GM04504 (cell line): ENCODE measurements around the gene IL17RD.

Experiments
- DNase-seq: peaks from one replicate; pipeline ENCODE4 v3.0.0-alpha.2; 2012; ENCODE audit warnings: low read depth

IL17RD gene

DNA sequence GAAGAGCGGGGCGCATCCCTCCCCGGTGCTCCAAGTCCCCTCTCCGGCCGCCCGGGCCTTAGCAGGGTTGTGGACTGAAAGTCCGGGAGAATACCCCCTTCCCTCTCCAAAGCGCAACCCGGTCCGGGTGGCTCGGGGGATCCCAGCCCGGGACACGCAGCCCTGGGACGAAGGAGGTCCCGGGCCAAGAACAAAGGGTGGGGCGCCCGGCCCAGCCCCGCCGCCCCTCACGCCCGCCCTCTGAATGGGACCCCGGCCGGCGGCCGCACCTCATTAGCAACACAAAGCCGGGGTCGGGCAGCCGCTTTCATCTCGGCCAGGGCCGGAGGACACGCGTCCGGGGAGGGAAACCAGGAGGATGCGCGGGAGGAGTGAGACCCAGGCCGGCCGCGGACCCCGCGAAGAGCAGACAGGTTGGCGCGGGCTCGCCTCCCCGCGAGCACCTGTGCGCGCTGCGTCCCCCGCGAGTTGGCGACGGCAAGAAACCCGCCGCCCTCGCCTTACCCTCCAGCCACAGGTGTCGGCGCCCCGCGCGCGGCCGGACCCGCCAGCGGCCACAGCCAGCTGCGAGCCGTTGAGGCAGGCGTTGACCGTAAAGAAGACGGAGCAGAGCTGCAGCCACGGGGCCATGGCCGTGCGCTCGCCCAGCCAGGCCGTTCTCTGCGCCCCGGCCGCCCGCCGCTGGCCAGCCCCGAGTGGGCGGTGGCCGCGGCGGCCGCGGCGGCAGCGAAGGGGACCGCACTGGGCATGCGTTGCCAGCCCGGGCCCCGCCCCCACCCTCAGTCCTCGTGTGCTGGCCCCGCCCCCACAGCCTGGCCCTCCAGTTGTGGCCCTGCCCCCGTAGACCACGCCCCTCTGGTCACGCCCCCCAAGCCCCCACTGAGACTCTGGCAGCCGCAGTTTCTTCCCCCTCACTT lies at the start of gene IL17RD:
Gene IL17RD, minus strand, starts transcription at position 697 of the 917 bp plus-strand sequence. Its CDS starts 67 bp downstream, at position 630.
- peak; percentile 35 for DNase-seq

DNA sequence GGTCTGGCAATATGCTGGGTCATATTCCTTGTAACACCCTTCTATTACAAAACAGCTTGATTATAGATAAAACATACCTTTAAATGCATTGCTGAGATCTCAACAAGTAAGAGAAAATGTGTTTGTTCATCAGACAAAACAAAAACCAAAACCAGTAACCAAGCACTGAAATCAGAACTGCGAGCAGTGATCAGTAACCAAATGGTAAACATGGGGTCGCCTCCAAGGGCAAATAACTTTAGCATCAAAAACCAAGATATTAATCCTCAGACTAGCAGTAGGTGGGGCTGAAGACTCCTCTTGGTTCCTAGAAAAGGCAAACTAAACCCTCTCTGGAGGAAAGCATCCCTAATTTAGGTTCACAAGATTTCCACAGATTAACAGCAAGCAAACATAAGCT lies 41.3 kb upstream of the IL17RD start:
- no peak for DNase-seq

DNA sequence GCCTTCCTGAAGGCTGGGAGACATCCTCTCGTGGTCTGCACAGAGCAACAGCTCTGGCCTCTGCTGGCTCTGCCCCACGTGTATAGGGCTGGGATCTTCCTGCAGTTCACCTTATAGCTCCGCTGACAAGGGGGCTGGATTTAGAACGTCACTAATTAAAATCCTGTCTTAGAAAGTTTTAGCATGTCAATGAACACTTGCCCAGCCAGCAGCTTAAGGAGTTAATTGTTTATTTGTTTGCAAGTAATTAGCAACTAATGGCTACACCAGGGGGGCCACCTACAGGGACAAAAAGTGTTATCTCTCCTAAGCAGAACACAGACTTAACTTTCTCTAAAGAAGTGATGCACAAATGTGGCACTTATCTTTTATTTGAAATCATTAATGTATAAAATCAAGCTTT lies 34.7 kb upstream of the IL17RD start, which contains the start of gene HESX1:
Gene HESX1, minus strand, starts transcription at position 84 of the 403 bp plus-strand sequence. Its CDS starts 60 bp downstream, at position 24.
- DNase-seq: no peak

DNA sequence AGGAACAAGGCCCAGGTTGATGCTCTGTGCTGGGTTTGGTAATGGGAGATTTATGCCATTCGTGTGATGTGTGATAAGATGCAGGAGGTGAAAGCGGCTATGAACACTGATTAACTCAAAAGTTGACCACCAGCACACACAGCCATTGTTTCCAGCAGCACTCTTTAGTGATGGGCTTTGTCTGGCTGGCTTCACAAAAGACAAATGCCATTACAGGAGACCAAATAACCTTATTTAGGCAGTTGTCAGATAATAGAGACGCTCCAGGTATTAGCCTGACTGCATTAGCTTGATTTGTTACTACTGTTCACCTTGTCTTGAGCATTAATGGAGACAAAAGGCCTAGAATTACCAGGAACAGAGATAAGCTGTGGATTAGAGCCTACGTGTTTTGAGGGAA lies 29.5 kb upstream of the IL17RD start:
- no peak for DNase-seq

DNA sequence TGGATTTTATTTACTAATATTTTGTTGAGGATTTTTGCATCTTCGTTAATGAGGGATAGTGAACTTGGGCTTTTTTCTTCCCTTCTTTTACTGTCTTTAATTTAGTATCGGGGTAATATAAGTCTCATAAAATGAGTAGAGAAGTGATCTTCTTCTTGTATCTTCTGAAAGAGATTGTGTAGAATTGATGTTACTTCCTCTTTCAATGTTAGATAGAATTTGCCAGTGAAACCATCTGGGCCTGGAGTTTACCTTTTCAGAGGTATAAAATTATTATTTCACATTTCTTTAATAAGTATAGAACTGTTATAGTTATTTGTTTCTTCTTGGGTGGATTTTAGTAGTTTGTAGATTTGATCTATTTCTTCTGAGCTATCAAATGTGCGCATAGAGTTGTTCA lies 26.9 kb upstream of the IL17RD start:
- no peak for DNase-seq

DNA sequence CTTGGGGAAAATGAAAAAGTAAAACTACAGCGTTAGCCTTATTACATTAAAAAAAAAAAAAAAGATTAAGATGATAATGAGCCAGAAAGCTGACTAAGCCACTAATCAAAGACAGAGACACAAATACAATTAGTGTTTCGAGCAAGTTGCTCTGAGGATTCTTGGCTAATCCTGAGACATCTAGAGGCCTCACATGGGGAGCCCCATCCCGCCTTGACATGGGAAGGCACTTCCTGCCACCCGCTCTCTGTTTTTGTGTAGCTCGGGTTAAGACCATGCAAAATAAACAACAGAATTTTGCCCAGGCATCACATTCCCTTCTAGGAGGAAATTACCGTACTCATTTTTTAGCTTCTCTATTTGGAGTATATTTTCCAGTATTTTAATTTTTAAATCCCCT lies 19.4 kb upstream of the IL17RD start:
- no peak for DNase-seq

DNA sequence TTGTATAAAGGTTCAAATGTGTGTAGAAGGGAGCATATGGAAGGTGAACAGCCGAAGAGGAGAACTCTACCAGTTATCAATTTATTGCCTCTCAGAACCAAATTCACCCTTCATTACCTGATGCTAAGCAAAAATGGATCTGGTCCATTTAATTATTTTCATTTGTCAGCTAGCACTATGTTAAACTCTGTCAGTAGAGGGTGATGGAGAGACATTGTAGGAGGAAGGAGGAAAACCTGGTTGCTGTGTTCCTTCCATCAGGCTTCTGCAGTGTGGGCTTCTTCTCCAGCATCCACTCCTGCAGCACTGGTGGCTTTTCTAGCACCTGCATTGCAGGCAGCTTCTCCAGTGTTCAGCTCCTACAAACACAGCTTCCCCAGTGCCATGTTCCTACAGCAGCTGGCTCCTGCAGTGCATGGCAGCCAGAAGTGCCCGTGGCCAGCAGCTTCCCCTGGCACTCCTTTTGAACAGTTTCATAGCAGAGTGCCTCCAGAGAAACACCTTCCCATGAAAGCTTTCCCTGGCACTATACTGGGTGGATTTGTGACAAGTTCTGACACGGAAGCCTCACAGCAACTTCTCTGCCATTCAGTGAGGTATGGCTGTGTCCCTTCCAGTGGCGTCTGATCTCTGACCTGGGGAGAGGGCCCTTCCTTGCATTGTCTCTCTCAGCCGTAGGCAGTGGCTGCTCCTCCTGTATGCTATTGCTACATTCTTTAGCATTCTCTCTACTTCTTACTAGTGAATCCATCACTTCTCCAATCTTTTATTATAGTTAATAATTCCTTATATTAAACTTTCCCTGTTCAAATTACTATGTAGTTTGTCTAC lies 14.6 kb upstream of the IL17RD start:
- no peak for DNase-seq

DNA sequence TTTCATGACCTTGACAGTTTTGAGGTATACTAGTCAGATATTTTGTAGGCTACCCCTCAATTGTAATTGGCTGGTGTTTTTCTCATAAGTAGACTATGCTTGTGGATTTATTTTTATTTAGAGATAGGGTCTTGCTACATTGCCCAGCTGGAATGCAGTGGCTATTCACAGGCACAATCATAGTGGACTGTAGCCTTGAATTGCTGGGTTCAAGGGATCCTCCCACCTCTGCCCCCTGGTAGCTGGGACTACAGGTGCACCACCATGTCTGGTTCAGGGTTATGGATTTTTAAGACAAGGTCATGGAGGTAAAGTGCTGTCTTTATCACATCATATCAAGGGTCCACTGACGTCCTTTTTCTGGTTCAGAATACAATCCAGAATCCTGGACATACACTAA lies 10.9 kb upstream of the IL17RD start:
- no peak for DNase-seq

DNA sequence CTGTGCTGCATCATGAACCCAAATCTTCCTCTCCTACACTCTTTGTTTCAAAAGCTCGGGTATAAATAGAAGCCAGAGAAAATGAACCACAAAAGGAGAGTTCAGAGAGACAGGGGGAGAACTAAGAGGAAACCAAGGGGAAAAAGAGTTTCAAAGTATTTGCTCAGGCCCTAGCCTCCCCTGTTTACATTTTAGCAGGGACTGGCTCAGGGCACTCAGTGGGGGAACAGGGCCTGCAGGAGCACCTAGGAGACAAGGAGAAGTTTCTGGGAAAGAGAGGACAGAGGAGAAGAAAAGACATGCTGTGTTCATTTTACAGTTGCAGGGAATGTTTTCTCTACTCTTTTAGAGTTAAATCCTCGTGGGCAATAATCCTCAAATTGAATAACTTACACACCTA lies 8.5 kb upstream of the IL17RD start:
- no peak for DNase-seq

DNA sequence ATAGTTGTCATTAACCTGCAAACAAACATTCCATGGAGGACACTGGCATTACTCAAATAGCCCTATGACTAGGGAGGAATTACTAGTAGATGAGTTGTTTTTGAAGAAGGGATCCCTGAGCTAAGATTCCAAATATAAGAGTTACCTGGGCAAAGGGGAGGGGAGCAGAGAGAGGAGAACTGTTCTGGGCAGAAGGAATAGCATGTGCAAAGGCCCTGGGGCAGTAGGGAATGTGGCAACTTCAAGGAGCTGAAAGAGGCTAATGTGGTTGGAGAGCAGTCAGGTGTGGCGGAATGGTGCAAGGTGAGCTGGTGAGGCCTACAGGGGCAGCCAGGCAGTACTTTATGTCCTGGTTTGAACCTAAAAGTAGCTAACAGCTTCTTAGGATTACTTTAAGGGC lies 5.8 kb upstream of the IL17RD start:
- DNase-seq: no peak

DNA sequence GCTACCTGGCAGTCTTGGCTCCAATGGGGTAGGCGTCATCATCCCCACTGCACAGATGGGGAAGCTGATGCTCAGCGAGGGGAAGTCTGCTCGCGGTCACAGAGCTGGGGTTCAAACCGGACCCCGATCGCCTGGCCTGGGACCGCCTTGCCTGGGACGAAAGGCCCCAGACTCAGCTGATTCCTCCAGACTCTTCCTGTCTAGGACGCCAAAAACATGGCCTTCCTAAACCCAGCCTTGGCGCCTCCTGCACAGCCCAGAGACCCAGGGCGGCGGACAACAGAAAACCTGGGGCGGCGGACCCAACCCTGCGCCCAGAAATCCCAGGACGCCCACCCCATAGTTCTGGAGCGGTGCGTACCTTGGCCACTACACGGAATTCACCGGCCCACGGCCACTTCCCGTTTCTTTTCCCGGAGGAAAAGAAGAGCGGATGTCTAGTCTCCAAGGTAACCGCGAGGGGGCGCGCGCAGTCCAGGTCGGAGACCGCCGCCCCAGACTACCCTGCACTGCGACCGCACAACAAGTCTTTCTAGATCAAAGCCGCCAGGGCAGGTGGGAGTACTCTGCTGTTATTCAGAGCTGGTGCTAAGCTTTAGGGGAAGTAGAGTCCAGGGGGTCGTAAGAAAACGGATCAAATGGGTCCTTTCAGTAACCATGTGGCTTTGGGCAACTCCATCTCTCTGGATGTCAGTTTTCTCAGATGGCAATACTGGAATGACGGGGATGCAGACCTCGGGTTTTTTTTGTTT lies 4.9 kb upstream of the IL17RD start:
- DNase-seq: no peak

DNA sequence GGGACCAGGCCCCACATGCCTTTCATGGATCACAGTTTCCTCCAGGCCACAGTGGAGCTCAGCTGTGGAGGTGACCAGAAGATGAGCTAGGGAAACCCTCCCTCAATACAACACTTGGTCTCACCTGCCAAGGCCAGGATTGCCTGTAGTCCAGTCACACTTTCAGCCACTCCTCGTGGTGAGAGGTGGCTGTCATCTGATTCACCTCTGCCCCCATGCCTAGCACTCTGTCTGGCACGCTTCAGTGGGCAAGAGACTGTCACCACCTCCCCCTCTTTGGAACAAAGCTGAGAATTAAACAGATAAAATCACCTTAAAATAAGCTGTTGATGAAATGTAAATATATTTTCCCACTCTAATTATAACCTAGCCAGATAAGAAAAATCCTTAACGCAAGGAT lies 4.0 kb upstream of the IL17RD start:
- no peak for DNase-seq

DNA sequence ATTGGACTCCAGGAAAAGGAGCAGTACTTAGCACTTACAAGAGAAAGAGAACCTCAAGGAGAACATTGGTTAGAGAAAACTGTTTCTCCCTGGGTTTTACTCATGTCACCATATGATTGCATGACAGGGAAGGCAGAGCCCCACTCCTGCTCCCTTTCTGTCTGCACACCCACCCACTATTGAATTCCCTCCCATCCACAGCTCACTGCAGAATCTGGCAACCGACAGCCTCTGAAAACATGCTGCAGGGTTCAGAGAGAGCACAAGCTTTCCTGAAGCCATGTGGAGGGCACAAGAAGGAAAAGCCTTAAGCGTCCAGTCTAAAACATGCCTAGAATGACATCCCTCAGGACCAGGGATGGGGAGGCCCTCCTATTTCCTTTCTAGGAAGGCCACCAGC lies 3.0 kb upstream of the IL17RD start:
- no peak for DNase-seq

DNA sequence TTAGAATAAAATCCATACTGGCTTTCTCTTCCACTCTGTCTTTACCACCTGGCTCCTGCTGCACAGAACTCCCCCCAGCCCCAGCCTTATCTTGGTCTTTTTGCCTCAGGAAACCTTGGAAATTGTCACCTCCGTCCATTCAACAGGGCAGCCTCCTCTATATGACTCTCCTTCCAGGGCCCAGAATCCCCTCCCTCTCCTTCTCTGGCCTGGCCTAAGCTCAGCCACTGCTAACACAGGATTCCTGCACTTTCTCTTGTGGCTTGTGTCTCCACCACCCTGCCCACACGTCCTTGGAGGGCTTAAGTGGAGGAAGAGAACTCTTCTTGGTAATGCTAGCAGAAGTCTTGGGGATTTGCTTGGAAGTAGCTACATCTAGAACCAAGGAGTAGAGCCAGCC lies 1.5 kb upstream of the IL17RD start:
- no peak for DNase-seq

DNA sequence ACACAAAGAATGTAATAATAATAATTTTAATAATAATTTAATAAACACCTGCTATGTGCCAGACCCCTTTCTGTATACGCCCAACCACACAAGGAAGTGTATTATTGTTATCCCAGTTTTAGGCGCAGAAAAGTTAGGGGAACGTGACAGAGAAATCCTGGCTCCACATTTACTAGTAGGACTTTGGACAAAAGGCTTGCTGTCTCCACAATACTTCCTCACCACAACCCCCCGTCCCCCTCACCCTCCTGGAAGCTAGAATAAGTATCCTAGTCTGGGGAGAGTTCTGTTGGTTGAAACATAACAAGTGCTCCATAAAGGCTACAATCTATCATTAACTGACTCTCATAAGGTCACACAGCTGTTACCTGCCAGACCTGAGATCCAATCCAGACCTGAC lies 488 bp upstream of the IL17RD start:
- DNase-seq: no peak

DNA sequence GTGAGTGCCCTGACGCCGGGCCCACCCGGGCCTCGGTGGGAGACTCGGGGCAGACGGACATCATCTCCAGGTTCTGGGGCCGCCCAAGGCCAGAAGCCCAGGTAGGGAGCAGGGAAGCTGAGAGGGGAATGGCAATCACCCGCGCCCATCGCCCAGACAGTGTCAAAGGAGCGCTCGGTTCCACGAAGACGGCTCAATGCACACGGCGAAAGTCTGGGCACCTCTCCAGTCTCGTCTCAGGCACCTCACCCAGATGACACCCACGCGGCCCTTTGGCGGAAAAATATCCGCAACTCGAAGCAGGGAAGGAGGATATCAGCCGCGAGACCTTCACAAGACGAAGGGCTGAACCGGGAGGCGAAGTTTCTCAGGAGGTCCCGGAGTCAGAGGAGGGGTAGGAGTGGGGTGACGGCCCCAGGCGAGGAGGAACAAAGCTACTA lies 916 bp downstream of the IL17RD start:
- DNase-seq: no peak

DNA sequence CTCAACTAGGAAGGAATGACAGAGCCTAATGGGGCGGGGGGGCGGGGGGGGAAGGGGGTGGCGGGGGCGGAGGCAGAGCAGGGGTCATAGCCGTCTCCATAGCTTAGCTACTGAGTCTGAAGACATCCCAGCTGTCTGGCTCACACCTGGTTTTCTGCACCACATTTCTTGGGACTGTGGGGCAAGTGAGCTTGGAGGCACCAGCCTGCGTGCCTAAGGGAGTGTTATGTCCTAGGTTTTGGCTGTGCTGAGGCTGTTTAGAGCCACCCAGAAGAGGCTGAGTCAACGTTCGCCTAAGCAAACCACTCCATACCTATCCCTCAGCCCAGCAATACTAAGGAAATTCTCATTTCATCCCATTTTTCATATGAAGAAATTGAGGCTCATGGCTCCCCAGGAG lies 1.4 kb downstream of the IL17RD start:
- no peak for DNase-seq

DNA sequence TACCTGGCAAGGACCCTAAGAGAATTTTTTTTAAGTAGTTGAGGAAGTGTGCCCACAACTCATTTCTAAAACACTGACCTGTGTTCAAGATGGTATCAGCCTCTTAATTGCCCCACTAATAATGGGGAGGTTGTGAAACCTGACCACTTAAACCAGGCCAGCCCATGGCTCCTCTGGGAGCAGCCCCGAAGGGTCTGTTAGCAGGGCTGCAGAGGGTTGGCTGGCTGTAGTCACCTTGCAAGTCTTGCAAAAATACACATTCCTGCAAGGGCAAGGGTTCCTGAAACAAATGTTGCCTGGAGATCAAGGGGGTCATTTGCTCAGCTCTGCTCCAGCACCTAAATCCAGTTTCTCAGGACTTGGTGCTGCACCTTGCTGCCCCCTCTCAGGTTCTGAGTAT lies 3.2 kb downstream of the IL17RD start:
- no peak for DNase-seq

DNA sequence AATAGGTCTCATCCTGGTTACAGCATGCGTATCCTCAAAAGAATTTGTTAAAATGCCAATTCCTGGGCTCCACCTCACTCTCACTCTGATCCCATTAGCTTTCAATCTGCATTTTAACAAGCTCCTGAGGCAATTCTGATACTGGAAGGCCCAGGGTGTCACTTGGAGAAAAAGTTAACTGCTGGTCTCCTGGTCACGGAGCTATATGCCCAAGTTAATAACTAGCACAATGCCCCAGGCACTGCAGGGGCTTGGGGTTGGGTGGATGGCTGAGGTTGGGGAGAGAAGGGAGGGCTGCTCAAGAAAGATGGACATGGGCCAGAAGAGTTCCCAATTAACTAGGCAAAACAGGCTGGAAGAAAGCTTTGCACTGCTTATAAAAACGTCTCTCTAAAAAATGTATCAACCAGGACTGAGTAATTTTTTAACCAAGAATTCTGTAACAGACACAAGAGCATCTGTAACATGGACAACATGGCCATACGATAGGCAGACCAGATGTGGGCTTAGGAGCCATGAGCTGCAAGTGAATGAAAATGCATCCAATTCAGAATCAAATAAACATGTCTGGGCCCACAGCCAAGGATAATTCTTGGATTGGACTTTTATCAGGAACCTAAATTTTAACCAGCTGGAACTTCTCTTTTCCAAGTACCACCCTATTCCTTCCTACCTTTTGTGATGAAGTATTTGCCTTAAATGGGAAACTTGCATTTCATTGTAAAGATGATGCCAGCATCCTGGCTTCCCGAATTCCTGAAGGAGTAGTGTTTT lies 4.2 kb downstream of the IL17RD start:
- no peak for DNase-seq

DNA sequence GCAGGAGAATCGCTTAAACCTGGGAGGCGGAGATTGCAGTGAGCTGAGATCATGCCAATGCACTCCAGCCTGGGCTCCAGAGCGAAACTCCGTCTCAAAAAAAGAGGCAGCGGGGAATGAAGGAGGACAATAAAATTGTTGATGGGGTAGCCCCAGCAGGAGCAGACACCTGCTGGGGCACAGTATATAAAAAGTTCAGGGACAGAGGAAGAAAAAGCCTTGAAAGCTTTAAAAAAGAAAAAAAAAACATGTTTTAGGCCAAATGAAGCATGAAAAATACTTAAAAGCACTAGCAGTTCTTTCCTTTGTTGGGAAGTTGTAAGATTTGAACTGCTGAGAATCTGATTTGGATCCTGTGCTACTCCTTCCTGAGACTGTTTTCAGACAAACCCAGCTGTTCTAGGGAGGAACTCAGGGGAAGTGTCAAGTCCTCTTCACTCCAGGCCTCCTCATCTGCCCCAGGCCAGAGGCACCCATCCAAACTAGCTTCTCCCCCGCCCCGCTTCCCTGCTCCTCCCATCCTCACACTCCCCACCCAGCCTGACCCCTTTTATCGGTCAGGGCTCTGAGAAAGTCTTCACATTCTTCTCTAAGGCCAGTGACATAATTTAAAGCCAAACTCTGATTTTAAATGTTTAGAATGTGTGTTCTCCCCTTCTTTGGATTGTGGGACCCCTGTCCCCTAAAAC lies 4.9 kb downstream of the IL17RD start:
- no peak for DNase-seq
